SIG-M5 treated with dmso at 0.1 percent for 504 hours (cell line): ENCODE data around the gene RRH.
A peak's percentile ranks its signal among the peaks of the same experiment; 100 is the strongest.
"Not testable (repeated sequence)": the region's sequence is repeated elsewhere in the genome, so short reads cannot be mapped to it uniquely, and the experiment has no call there.

Experiments
- DNase-seq: peaks from one replicate; lab custom pipeline; 2025; ENCODE audit not compliant: unreplicated experiment; lab: John Stamatoyannopoulos, UW

Gene RRH

GRCh38 chr4:109827672-109828071, at the start of gene RRH:
Gene RRH, plus strand, starts transcription at chr4:109827972. Its CDS starts 56 bp downstream, at chr4:109828028.
- no peak for DNase-seq

- not testable (repeated sequence) for DNase-seq
Observed at GRCh38 chr4:109782092-109782491, 45.7 kb upstream of the RRH start.

- DNase-seq = no peak
Observed at GRCh38 chr4:109786846-109787245, 40.9 kb upstream of the RRH start.

- no peak for DNase-seq
Observed at GRCh38 chr4:109787807-109788206, 40.0 kb upstream of the RRH start.

GRCh38 chr4:109795059-109795458, 32.7 kb upstream of the RRH start:
- no peak for DNase-seq

GRCh38 chr4:109798866-109799265, 28.9 kb upstream of the RRH start:
- no peak for DNase-seq

GRCh38 chr4:109801099-109801789, 26.5 kb upstream of the RRH start:
- DNase-seq = no peak

GRCh38 chr4:109801895-109802319, 25.9 kb upstream of the RRH start, which contains the start of gene CFI:
Gene CFI, minus strand, starts transcription at chr4:109801999. Its CDS starts 28 bp downstream, at chr4:109801971.
- no peak for DNase-seq

GRCh38 chr4:109803924-109804571, 23.7 kb upstream of the RRH start:
- DNase-seq = peak; percentile 29

GRCh38 chr4:109809655-109810054, 18.1 kb upstream of the RRH start:
- DNase-seq = no peak

GRCh38 chr4:109810552-109811387, 17.0 kb upstream of the RRH start:
- no peak for DNase-seq

- DNase-seq = no peak
Observed at GRCh38 chr4:109811707-109812106, 16.1 kb upstream of the RRH start.

GRCh38 chr4:109815151-109816081, 12.4 kb upstream of the RRH start, which contains the start of gene GAR1:
Gene GAR1, plus strand, starts transcription at chr4:109815762. Its CDS starts 403 bp downstream, at chr4:109816165.
- peak; percentile 95 for DNase-seq

GRCh38 chr4:109816082-109816442, 11.7 kb upstream of the RRH start:
- no peak for DNase-seq

- no peak for DNase-seq
Observed at GRCh38 chr4:109816894-109817293, 10.9 kb upstream of the RRH start.

- no peak for DNase-seq
Observed at GRCh38 chr4:109818268-109818667, 9.5 kb upstream of the RRH start.

GRCh38 chr4:109820563-109820962, 7.2 kb upstream of the RRH start:
- no peak for DNase-seq

- no peak for DNase-seq
Observed at GRCh38 chr4:109821185-109821584, 6.6 kb upstream of the RRH start.

- peak; percentile 13 for DNase-seq
Observed at GRCh38 chr4:109826719-109827118, 1.1 kb upstream of the RRH start.

- no peak for DNase-seq
Observed at GRCh38 chr4:109833756-109834155, 6.0 kb downstream of the RRH start.

- DNase-seq = no peak
Observed at GRCh38 chr4:109836985-109837384, 9.2 kb downstream of the RRH start.
